GM19043 (cell line): ENCODE measurements around the gene TIMM29.
"Not testable (repeated sequence)": the region's sequence is repeated elsewhere in the genome, so short reads cannot be mapped to it uniquely, and the experiment has no call there.

ENCODE experiments used
- ATAC-seq: cut with Tn5 transposase; IDR thresholded peaks from one replicate; pipeline ENCODE4 v1.9.1; 2021; ENCODE audit warnings: low read depth; ENCODE audit not compliant: unreplicated experiment

Gene TIMM29

GRCh38 chr19:10935371-10936059 is 6.9 kb downstream of the TIMM29 start:
- no peak for ATAC-seq

GRCh38 chr19:10936661-10937084 is 8.1 kb downstream of the TIMM29 start:
- no peak for ATAC-seq

- ATAC-seq: not testable (repeated sequence)
Observed at GRCh38 chr19:10941649-10942048, 13.0 kb downstream of the TIMM29 start.

DNA sequence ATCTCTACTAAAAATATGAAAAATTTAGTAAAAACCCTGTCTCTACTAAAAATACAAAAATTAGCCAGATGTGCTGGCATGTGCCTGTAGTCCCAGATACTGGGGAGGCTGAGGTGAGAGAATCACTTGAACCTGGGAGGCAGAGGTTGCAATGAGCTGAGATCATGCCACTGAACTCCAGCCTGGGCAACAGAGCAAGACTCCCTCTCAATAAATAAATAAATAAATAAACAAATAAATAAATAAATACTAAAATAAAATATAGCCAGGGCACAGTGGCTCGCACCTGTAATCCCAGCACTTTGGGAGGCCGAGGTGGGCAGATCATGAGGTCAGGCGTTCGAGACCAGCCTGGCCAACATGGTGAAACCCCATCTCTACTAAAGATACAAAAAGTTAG is 14.8 kb downstream of the TIMM29 start:
- ATAC-seq: not testable (repeated sequence)

- no peak for ATAC-seq
Observed at GRCh38 chr19:10945264-10945663, 16.7 kb downstream of the TIMM29 start.

GRCh38 chr19:10946958-10947657 is 18.5 kb downstream of the TIMM29 start:
- ATAC-seq: no peak

GRCh38 chr19:10952809-10953208 is 24.2 kb downstream of the TIMM29 start:
- ATAC-seq: no peak

- ATAC-seq: not testable (repeated sequence)
Observed at GRCh38 chr19:10959277-10959968, 30.8 kb downstream of the TIMM29 start.

DNA sequence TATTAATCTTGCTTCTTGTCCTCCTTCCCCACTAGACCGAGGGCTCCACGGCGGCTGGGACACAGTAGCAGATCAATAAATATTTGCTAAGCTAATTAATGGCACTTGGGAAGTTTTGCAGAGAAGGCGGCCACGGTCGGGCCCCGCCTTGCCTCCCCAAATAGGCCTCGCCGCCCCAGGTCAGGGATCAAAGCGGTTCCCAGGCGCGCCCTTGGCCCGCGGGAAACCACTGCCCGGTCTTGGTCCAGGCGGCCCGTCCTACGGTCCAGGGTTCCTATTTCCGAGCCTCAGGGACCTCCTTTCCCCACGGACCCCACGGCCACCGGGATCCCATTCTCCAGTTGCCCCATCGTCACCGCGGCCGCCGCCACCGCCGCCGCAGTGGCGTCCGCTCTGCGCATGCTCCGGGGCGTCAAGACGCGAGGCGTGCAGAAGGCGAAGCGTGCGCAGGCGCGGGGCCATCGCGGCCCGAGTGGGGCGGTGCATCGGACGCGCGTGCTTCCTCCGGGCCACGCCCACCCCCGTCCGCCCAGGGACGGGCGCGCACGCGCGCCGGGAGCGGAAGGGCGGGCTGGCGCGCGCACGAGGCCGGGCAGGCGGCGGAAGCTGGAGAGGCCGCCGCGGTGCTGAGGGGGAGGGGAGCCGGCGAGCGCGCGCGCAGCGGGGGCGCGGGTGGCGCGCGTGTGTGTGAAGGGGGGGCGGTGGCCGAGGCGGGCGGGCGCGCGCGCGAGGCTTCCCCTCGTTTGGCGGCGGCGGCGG is 31.9 kb downstream of the TIMM29 start, which contains the start of gene SMARCA4:
Gene SMARCA4 (plus strand): TSS at position 717 of the 759 bp plus-strand sequence. CDS start 23,122 bp downstream, outside the sequence.
- peak; percentile 72 for ATAC-seq

DNA sequence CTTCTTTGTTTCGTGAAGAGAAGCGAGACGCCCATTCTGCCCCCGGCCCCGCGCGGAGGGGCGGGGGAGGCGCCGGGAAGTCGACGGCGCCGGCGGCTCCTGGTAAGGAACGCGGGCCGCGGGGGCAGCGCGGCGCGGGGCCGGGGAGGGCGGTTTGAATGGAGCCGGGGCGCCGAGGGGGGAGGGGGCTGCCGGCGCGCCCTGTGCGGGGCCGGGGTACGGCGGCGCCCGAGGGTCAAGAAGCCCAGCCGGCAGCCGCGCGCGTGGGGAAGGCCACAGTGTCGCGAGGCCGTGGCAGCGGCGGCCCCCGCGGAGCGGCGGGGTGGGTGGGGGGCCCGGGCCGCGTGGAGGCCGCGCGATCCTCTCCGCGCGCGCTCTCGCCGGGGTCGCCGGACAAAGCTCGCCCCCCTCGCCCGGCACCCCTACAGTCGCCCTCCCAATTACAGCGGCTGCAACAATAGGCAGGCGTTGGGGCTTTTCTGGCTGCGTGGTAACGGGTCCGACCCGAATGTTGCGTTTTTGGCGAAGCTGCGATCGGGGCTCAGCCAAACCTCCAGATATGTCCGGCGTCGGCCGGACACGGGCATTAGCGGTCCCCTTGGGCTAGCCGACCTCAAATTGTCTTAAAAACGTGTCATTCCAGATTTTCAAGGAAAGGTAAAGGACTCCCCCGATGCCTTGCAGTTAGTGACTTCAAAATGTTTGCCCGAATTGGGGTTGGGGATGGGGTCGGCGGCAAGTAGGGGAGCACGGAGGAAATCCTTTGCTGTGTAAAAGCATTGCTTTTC is 32.7 kb downstream of the TIMM29 start:
- no peak for ATAC-seq

DNA sequence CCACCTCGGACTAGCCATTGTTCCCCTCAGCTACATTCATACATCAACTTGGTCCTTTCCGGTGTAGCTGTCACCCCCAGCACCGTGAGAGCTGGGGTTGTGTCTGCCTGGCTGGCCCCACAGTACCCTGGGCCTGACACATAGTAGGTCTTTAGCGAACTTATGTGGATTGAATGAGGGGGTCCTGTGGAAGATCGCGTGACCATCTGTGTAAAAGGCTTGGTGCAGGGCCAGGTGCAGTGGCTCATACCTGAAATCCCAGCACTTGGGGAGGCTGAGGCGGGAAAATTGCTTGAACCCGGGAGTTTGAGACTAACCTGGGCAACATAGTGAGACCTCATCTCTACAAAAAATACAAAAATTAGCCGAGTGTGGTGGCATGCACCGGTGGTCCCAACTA is 34.3 kb downstream of the TIMM29 start:
- ATAC-seq: no peak

DNA sequence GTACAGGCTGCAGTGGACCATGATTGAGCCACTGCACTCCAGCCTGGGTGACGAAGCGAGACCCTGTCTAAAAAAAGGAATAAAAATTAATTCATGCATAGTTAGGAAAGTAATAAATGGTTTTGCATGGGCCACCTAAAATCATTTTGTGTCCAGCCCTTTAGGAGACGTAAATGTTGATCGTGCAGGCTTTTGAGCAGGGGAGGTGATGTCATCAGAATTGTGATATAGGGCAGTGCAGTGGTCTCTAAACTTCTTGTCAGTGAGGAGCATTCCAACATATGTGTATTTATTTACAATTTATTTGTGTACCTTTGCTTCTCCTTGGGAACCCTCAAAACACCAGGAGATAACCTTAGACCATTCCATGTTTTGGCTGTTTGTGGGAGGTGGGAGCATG is 35.3 kb downstream of the TIMM29 start:
- no peak for ATAC-seq

DNA sequence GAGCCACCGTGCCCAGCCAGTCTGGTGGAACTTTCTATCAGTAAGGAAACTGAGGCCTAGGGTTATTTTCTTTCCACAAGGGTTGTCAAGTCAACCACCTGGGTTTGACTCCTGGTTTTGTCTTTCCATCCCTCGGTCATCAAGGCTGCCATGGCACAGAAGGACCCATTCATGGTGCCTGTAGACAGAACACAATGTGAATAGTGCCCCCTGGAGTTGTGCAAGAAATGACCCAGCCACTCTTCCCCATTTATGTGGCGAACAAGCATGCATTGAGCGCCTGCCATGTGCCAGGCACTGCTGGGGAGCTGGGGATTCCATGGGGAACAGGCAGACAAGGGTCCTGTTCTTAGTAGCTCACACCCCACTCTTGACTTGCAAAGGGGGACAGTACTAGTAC is 36.3 kb downstream of the TIMM29 start:
- ATAC-seq: no peak

GRCh38 chr19:10965398-10965797 is 36.8 kb downstream of the TIMM29 start:
- ATAC-seq: no peak

DNA sequence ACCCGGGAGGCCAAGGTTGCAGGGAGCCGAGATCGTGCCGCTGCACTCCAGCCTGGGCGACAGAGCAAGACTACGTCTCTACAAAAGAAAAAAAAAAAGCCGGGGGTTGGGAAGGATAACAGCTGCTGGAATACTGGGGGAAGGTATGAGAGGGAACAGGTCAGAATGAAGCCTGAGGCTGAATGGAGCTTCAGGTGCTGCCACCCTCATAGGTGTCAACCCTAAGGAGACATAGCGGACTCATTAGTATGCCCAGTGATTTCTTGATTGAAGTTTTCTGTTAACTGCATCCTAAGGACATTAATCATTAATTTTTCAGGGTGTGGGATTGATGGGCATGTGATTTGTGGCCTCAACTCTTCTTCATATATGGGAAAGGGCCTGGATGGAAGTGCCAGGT is 38.2 kb downstream of the TIMM29 start:
- no peak for ATAC-seq

DNA sequence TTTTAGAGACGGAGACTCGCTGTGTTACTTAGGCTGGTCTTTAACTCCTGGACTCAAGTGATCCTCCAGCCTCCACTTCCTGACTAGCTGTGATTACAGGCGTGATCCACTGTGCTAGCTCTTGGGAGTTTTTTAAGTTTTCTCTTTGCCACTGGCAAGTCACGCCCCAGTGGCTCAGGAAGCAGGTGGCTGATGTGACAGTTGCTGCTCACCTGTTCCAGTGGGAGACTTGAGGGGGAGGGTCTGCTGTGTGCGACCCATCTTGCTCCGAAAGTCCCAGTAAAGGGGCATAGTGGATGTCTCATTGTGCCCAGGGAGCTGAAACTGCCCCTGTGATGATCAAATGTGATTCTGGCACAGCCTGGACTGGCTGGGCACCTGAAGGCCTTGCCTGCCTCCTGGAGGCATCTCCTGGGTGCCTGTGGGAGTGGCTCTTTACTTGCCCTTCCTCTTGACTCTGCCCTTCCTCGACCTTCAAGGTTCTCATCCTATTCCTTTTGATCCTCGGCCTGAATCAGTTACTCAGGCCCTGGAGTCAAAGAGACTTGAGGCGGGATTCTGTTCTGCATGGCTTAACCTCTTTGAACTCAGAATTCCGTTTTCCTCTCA is 40.0 kb downstream of the TIMM29 start:
- ATAC-seq: no peak

DNA sequence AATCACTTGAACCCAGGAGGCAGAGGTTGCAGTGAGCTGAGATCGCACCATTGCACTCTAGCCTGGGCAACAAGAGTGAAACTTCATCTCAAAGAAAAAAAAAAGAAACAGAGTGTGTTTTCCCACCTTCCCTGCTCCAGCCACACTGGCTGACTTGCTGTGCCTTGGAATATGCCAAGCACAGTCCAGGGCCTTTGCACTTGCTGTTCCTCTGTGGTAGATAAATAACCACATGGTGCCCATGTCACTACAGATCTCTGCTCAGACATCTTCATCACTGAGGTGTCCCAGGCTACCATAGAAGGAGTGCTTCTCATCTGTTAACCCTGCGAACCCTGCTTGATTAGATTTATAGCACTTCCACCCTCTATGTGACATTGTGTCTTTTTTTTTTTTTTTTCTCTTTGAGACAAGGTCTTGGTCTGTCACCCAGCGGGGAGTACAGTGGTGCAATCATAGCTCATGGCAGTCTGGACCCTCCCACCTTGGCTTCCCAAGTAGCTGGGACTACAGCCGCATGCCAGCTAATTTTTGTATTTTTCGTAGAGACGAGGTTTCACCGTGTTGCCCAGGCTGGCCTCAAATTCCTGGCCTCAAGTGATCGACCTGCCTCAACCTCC is 42.6 kb downstream of the TIMM29 start:
- no peak for ATAC-seq

DNA sequence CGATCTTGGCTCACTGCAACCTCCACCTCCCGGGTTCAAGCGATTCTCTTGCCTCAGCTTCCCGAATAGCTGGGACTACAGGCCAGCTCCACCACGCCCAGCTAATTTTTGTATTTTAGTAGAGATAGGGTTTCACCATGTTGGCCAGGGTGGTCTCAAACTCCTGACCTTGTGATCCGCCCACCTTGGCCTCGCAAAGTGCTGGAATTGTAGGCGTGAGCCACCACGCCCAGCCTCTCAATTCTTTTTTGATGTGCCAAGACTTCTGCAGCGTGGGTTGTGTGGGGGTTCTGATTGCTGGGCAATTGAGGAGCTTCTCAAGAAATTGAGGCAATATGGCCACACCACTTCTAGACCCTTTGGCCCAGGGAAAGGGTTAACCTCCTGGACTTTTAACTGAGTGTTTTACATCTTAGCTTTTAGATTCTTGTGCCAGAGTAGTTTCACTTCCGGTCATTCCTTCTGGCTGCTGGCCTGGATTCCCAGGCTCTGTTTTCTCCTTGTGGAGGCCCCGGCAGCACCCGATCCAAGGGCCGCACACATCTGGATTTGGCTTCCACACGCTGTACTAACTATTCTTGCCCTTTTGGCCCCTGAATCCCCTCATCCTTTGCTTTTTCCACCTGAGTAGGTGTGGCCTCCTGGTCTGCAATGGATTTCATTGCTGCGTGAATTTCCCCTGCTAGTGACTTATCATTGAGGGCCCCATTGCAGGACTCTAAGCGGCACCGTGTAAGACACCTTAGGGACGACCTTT is 46.9 kb downstream of the TIMM29 start:
- no peak for ATAC-seq
